ENCODE results near the gene ZNF568.

The ZNF568 gene

DNA sequence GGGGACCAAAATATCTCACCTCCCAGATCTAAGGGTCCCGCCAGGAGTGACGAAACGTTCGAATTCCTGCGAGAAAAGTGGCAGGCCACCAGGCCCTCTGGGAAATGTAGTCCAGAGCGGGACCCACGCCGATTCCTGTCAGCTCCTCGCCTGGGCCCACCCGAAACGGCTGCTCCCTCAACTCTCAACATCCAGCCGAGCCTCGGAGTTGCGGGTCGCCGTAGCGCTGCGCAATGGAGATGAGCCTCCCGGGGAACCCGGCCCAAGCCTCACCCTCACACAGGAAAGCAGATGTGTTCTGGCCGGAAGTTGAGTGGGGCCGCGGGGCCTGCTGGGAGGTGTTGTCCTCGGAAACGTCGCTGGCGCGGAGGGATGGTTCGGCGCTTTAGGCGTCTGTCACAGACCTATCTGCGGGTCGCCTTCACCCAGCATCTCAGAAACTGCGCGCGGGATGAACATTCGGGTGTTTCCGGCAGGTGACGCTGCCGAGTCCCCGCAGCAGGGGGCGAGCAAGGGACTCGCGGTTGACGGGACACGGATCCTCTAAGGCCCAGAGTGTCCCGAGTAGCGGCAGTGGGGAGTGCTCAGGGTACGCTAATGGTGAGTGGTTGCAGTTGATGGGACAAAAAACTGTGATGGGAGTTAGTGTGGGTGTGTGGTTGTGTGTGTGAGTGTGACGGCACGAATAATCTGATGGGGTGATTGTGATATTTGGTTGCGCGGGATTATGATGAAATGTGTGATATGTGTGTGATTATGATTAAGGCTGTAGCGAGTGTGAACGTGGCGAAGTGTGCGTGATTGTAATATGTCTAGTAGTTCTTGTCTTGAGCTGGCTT lies at the start of gene ZNF568, which contains the start of gene ZNF829:
ZNF568 (plus strand) TSS at position 341 of the 839 bp plus-strand sequence. CDS start 6,439 bp downstream, outside the sequence.
ZNF829 (minus strand) TSS at position 300 of the 839 bp plus-strand sequence. CDS start 1,124 bp downstream, outside the sequence.
- H3K27me3 ChIP-seq (ENCODE audit: low read depth), result no peaks in the 10 kb centered on the region
- H3K4me1 ChIP-seq, result no peaks in the 10 kb centered on the region
- no peak for DNase-seq (ENCODE audit: low spot score in 2 of 2)
- H3K9me3 ChIP-seq, result no peaks in the 10 kb centered on the region
- H3K4me3 ChIP-seq, result no peak within 1 kb of the TSS
- in situ Hi-C loops (cut with MboI; ENCODE audit: low sequenced_read_pairs), result no loop called here
- no peaks in the 10 kb centered on the region for H3K36me3 ChIP-seq (replicated peaks)

- H3K36me3 ChIP-seq (replicated peaks), result no peaks in the 10 kb centered on the region
- DNase-seq (ENCODE audit: low spot score in 2 of 2), result no peak
These were observed 38.9 kb upstream of the ZNF568 start for GRCh38 chr19:36876993-36877938.

GRCh38 chr19:36891768-36892357 lies 24.3 kb upstream of the ZNF568 start:
- no peak for DNase-seq (ENCODE audit: low spot score in 2 of 2)
- Histone ChIP-seq H3K4me1 (no peaks in the 10 kb centered on the region), H3K36me3 (replicated peaks) (no peaks in the 10 kb centered on the region), H3K27me3 (ENCODE audit: low read depth) (no peaks in the 10 kb centered on the region), H3K9me3 (peaks cover 4% of the 10 kb centered on the region), H3K4me3 (no peak overlapping the region)
- in situ Hi-C loops (cut with MboI; ENCODE audit: low sequenced_read_pairs), result no loop called here

More at GRCh38 chr19:36876993-36877938, 38.9 kb upstream of the ZNF568 start:
- H3K9me3 ChIP-seq, result peaks cover 9% of the 10 kb centered on the region; the same call in 1 of the 2 replicates
- no peak overlapping the region for H3K4me3 ChIP-seq
- in situ Hi-C loops (cut with MboI; ENCODE audit: low sequenced_read_pairs), result no loop called here
- H3K27me3 ChIP-seq (ENCODE audit: low read depth), result no peaks in the 10 kb centered on the region
- no peaks in the 10 kb centered on the region for H3K4me1 ChIP-seq

DNA sequence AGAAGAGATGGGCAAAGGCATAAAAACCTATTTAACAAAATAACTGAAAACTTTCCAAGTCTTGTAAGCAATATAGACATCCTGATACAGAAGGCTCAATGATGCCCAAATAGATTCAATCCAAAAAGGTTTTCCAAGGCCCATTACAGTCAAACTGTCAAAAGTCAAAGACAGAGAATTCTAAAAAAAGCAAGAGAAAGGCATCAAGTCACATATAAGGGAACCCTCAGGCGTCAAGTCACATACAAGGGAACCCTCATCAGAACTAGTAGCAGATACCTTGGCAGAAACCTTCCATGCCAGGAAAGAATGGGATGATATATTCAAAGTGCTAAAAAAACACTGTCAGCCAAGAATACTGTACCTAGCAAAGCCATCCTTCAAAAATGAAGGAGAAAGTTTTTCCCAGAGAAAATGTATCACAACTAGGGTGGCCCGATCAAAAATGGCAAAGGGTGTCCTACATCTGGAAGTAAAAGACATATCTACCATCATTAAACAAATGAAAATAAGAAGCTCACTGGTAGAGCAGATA lies 21.2 kb upstream of the ZNF568 start:
- no peak for DNase-seq (ENCODE audit: low spot score in 2 of 2)
- no peaks in the 10 kb centered on the region for H3K27me3 ChIP-seq (ENCODE audit: low read depth)
- peaks cover 4% of the 10 kb centered on the region; the same call in 1 of the 2 replicates for H3K9me3 ChIP-seq
- no peaks in the 10 kb centered on the region for H3K36me3 ChIP-seq (replicated peaks)
- no peak overlapping the region for H3K4me3 ChIP-seq
- in situ Hi-C loops (cut with MboI; ENCODE audit: low sequenced_read_pairs), result no loop called here
- H3K4me1 ChIP-seq, result no peaks in the 10 kb centered on the region

DNA sequence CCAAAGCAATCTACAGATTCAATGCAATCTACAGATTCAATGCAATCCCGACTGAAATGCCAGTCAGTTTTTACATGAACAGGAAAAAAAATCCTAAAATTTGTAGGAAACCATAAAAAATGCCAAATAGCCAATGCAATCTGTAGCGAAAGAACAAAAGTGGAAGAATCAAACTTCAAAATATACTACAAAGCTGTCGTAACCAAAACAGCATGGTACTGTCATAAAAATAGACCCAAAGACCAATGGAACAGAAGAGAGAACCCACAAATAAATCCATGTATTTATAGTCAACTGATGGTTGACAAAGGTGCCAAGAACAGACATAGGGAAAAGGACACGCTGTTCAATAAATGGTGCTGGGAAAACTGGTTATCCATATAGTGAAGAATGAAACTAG lies 17.7 kb upstream of the ZNF568 start:
- no peaks in the 10 kb centered on the region for H3K27me3 ChIP-seq (ENCODE audit: low read depth)
- H3K4me3 ChIP-seq, result no peak overlapping the region
- no peaks in the 10 kb centered on the region; the same call in 1 of the 2 replicates for H3K9me3 ChIP-seq
- no peaks in the 10 kb centered on the region for H3K36me3 ChIP-seq (replicated peaks)
- H3K4me1 ChIP-seq, result no peaks in the 10 kb centered on the region
- no peak for DNase-seq (ENCODE audit: low spot score in 2 of 2)
- in situ Hi-C loops (cut with MboI; ENCODE audit: low sequenced_read_pairs), result no loop called here

GRCh38 chr19:36916991-36917390 lies 859 bp downstream of the ZNF568 start:
- no peak for DNase-seq (ENCODE audit: low spot score in 2 of 2)
- no peaks in the 10 kb centered on the region for H3K4me1 ChIP-seq
- no peaks in the 10 kb centered on the region for H3K36me3 ChIP-seq (replicated peaks)
- no peaks in the 10 kb centered on the region for H3K27me3 ChIP-seq (ENCODE audit: low read depth)
- H3K9me3 ChIP-seq, result no peaks in the 10 kb centered on the region
- in situ Hi-C loops (cut with MboI; ENCODE audit: low sequenced_read_pairs), result no loop called here
- no peak overlapping the region for H3K4me3 ChIP-seq

DNA sequence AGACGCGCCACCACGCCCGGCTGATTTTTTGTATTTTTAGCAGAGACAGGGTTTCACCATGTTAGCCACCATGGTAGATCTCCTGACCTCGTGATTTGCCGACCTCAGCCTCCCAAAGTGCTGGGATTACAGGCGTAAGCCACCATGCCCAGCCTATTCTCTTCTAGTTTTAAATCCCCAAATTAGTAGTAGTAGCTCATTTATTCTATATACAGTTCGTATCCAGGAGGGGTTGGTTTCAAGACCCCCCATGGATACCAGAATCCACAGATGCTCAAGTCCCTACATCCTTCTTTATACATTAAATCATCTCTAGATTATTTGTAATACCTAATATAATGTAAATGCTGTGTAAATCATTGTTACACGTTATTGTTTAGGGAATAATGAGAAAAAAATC lies 2.0 kb downstream of the ZNF568 start:
- no peaks in the 10 kb centered on the region for H3K9me3 ChIP-seq
- in situ Hi-C loops (cut with MboI; ENCODE audit: low sequenced_read_pairs), result no loop called here

GRCh38 chr19:36931684-36932083 lies 15.6 kb downstream of the ZNF568 start:
- Histone ChIP-seq H3K36me3 (replicated peaks) (no peaks in the 10 kb centered on the region), H3K9me3 (0 out of 2 replicates have a peak, but pooled peaks cover 3% of the 10 kb centered on the region), H3K4me1 (no peaks in the 10 kb centered on the region), H3K4me3 (no peak overlapping the region), H3K27me3 (ENCODE audit: low read depth) (no peaks in the 10 kb centered on the region)
- in situ Hi-C loops (cut with MboI; ENCODE audit: low sequenced_read_pairs), result no loop called here
- DNase-seq (ENCODE audit: low spot score in 2 of 2), result no peak

More for the DNA sequence above, 2.0 kb downstream of the ZNF568 start:
- DNase-seq (ENCODE audit: low spot score in 2 of 2), result no peak
- no peak overlapping the region for H3K4me3 ChIP-seq
- H3K27me3 ChIP-seq (ENCODE audit: low read depth), result no peaks in the 10 kb centered on the region
- no peaks in the 10 kb centered on the region for H3K36me3 ChIP-seq (replicated peaks)
- H3K4me1 ChIP-seq, result no peaks in the 10 kb centered on the region

GRCh38 chr19:36939153-36939552 lies 23.0 kb downstream of the ZNF568 start:
- Histone ChIP-seq H3K9me3 (0 out of 2 replicates have a peak, but pooled peaks cover 3% of the 10 kb centered on the region), H3K27me3 (ENCODE audit: low read depth) (no peaks in the 10 kb centered on the region), H3K4me1 (no peaks in the 10 kb centered on the region), H3K4me3 (no peak overlapping the region), H3K36me3 (replicated peaks) (no peaks in the 10 kb centered on the region)
- in situ Hi-C loops (cut with MboI; ENCODE audit: low sequenced_read_pairs), result no loop called here
- DNase-seq (ENCODE audit: low spot score in 2 of 2), result no peak

GRCh38 chr19:36950335-36951119 lies 34.4 kb downstream of the ZNF568 start:
- Histone ChIP-seq H3K36me3 (replicated peaks) (no peaks in the 10 kb centered on the region), H3K4me1 (no peaks in the 10 kb centered on the region), H3K9me3 (peaks cover 6% of the 10 kb centered on the region), H3K4me3 (no peak overlapping the region), H3K27me3 (ENCODE audit: low read depth) (no peaks in the 10 kb centered on the region)
- DNase-seq (ENCODE audit: low spot score in 2 of 2), result no peak
- in situ Hi-C loops (cut with MboI; ENCODE audit: low sequenced_read_pairs), result no loop called here

DNA sequence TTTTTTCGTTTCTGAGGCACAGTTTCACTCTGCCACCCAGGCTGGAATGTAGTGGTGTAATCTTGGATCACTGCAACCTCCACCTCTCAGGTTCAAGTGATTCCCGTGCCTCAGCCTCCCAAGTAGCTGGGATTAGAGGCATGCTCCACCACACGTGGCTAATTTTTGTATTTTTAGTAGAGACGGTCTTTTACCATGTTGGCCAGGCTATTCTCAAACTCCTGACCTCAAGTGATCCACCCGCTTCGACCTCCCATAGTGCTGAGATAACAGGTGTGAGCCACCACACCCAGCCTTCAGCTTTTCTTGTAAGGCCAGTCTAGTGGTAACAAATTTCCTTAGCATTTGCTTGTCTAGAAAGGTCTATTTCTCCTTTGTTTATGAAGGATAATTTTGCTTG lies 46.2 kb downstream of the ZNF568 start:
- no peak for DNase-seq (ENCODE audit: low spot score in 2 of 2)
- Histone ChIP-seq H3K27me3 (ENCODE audit: low read depth) (no peaks in the 10 kb centered on the region), H3K36me3 (replicated peaks) (no peaks in the 10 kb centered on the region), H3K4me3 (no peak overlapping the region), H3K4me1 (no peaks in the 10 kb centered on the region), H3K9me3 (peaks cover 2% of the 10 kb centered on the region; the same call in 1 of the 2 replicates)
- in situ Hi-C loops (cut with MboI; ENCODE audit: low sequenced_read_pairs), result no loop called here

GRCh38 chr19:36963280-36963679 lies 47.1 kb downstream of the ZNF568 start:
- in situ Hi-C loops (cut with MboI; ENCODE audit: low sequenced_read_pairs), result no loop called here
- Histone ChIP-seq H3K4me1 (no peaks in the 10 kb centered on the region), H3K36me3 (replicated peaks) (no peaks in the 10 kb centered on the region), H3K9me3 (peaks cover 2% of the 10 kb centered on the region; the same call in 1 of the 2 replicates), H3K27me3 (ENCODE audit: low read depth) (no peaks in the 10 kb centered on the region), H3K4me3 (no peak overlapping the region)
- DNase-seq (ENCODE audit: low spot score in 2 of 2), result no peak
